Measurements from ENCODE around the gene OR52H1.
A peak's percentile ranks its signal among the peaks of the same experiment; 100 is the strongest.
"Not testable (repeated sequence)": the region's sequence is repeated elsewhere in the genome, so short reads cannot be mapped to it uniquely, and the experiment has no call there.

Gene OR52H1

GRCh38 chr11:5548440-5548839 lies at the start of gene OR52H1:
Gene OR52H1, minus strand, starts transcription at chr11:5548540. Its CDS starts 3,035 bp downstream, at chr11:5545505.
- DNase-seq (ENCODE audit: low read depth): no peak

DNA sequence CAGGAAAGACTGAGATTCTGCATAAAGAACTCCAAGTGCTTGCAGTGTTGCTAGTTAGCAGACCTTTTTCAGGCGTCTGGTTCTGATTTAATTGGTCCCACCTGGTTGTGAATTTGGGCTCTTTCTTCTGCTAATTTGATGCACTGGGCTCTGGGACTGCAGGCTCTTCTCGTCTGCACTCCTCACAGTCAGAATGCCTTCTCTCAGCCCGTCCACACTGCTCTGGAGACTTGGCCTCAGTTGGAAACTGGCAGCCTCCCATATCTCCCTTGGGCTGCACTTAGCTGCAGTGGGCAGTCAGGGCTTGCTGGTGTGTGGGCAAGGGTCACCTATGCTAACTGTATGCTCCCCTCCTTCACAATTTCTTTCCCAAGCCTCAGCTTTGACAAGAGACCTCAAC lies 49.6 kb upstream of the OR52H1 start:
- DNase-seq (ENCODE audit: low read depth): no peak

GRCh38 chr11:5596607-5597201 lies 48.4 kb upstream of the OR52H1 start, which contains the start of gene TRIM6:
Gene TRIM6, plus strand, starts transcription at chr11:5596637. Its CDS starts 261 bp downstream, at chr11:5596898.
- DNase-seq (ENCODE audit: low read depth): peak; percentile 78

GRCh38 chr11:5593146-5593545 lies 44.8 kb upstream of the OR52H1 start:
- no peak for DNase-seq (ENCODE audit: low read depth)

DNA sequence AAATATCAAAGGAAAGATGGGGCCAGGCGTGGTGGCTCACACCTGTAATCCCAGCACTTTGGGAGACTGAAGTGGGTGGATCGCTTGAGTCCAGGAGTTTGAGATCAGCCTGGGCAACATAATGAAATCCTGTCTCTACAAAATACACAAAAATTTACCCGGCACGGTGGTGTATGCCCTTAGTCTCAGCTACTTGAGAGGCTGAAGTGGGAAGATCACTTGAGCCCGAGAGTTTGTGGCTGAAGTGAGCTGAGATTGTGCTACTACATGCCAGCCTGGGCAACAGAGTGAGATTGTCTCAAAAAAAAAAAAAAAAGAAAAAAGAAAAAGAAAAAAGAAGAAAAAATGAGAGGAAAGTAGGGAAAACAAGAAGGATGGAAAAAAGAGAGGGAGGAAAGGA lies 44.3 kb upstream of the OR52H1 start:
- no peak for DNase-seq (ENCODE audit: low read depth)

- no peak for DNase-seq (ENCODE audit: low read depth)
Measured at GRCh38 chr11:5591613-5592012, 43.3 kb upstream of the OR52H1 start.

DNA sequence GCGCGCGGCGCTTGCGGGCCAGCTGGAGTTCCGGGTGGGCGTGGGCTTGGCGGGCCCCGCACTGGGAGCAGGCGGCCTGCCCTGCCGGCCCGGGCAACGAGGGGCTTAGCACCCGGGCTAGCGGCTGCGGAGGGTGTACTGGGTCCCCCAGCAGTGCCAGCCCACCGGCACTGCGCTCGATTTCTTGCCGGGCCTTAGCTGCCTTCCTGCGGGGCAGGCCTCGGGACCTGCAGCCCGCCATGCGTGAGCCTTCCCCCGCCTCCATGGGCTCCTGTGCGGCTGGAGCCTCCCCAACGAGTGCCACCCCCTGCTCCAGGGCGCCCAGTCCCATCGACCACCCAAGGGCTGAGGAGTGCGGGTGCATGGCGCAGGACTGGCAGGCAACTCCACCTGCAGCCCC lies 41.6 kb upstream of the OR52H1 start:
- not testable (repeated sequence) for DNase-seq (ENCODE audit: low read depth)

DNA sequence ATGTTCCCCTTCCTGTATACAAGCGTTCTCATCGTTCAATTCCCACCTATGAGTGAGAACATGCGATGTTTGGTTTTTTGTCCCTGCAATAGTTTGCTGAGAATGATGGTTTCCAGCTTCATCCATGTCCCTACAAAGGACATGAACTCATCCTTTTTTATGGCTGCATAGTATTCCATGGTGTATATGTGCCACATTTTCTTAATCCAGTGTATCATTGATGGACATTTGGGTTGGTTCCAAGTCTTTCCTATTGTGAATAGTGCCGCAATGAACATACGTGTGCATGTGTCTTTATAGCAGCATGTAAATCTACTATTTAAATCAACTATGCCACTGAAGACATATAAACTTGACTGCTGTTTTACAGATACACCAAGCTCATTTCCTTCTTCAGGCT lies 36.1 kb upstream of the OR52H1 start:
- DNase-seq (ENCODE audit: low read depth): not testable (repeated sequence)

GRCh38 chr11:5581014-5581413 lies 32.7 kb upstream of the OR52H1 start:
- DNase-seq (ENCODE audit: low read depth): peak; percentile 87

DNA sequence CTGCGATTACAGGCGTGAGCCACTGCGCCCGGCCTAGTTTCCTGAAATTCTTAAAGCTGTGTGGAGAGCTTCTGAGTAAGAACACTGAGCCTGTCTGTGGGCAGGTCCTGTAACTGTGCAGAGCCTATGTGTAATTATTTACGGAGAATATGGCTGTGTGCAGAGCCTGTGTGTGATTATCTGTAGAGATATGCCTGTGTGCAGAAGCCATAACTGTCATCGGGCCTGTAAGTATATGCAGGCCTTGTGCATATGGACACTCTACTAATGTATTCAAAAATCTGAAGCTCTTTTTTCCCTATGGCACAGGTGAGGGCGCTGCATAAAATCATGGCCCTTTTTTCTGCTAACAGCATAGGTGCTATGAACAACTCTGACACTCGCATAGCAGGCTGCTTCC lies 32.2 kb upstream of the OR52H1 start, which contains the start of gene OR52B6:
OR52B6 (plus strand) TSS at position 301 of the 400 bp plus-strand sequence; CDS start at position 301, 0 bp downstream.
- no peak for DNase-seq (ENCODE audit: low read depth)

- no peak for DNase-seq (ENCODE audit: low read depth)
Measured at GRCh38 chr11:5577101-5577500, 28.8 kb upstream of the OR52H1 start.

- no peak for DNase-seq (ENCODE audit: low read depth)
Measured at GRCh38 chr11:5575152-5575551, 26.8 kb upstream of the OR52H1 start.

DNA sequence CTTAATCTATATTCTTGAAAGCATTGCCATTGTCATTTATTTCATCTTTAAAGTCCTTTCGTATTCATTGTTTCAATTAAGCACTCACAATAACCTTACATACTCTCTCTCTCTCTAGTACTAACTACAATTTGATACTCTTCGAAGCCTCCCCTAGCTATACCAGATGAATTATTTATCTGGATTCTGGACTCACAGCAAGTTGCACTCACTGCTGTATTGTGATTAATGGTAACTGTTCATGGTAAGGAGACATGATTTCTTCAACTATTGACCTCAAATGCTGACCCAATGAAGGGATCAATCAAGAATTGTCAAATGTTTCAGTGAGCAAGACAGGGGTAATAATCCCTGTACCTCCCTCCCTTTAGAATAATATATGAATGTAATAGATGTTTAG lies 26.3 kb upstream of the OR52H1 start:
- no peak for DNase-seq (ENCODE audit: low read depth)

DNA sequence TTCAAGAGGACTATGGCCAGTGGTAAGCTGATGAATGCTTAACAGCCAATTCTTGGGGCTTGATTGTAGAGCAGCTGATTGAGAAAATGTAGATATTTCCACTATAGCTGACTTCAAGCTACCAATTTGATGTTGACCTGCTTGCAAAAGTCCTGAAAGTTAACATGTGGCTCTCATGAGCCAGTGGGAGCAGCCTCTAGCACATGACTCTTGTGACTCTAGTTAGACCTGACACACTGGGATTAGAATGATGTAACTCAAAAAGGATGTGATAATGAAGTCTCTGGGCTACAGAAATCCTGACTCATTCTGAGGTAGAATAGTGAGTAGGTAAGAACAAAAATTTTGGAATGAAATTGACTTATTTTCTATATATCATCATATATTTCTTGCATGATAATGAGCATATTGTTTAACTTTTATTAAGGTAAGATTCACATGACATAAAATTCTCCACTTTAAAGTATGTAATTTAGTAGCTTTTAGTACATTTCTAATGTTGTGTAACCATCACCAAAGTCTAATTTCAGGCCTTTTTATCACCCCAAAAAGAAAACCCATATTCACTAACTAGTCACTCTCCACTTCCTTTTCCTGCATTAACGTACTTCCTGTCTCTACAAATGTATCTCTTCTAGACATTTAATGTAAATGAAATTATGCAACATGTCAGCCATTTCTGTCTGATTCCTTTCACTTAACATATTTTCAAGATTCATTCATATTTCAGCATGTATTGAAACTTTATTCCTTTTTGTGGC lies 16.1 kb upstream of the OR52H1 start:
- no peak for DNase-seq (ENCODE audit: low read depth)

DNA sequence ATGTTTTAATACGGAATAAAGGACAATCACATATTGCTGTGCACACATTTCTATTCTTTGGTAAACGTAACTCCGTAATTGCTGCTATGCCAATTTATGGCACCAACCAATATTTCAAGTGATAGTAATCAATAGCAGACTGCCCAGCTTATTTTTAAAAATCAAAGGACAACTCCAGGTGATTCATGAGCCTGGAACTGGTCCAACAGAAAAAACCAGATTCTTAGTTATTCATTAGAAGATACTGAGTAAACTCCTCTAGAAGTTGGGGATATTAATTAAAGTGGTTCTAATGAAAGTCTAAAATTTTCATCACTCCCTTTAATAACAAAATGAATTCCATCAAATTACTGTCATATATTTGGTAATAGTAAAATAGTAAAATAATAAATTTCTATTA lies 9.4 kb upstream of the OR52H1 start:
- DNase-seq (ENCODE audit: low read depth): no peak

DNA sequence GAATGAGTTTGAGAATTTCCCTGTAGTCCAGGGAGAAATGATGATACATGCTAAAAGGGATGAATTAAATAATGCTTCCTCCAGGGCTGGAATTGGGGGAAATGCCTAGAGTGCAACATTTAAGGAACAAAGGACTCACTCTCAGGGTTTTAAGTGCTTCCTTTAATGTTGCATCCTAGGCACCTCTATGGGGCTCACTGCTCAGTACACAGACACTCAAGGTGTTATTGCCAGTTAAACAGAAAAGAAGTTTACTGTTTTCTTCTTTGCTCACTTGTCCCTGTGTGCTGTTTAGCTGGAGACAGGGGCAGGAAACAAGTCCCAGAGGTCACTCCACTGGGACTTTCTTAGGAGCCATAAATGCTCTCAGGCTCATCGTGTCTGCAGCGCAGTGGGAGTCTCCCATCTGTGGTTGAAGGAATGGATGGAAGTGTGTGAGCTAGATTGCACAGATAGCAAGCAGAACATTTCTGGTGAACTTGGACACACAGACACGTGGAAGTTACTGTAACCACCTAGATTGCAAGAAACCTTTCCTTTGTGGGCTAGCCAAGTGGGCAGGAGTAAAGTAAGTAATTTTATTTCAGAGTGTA lies 8.4 kb upstream of the OR52H1 start:
- DNase-seq (ENCODE audit: low read depth): no peak

GRCh38 chr11:5553343-5553742 lies 5.0 kb upstream of the OR52H1 start:
- DNase-seq (ENCODE audit: low read depth): no peak

DNA sequence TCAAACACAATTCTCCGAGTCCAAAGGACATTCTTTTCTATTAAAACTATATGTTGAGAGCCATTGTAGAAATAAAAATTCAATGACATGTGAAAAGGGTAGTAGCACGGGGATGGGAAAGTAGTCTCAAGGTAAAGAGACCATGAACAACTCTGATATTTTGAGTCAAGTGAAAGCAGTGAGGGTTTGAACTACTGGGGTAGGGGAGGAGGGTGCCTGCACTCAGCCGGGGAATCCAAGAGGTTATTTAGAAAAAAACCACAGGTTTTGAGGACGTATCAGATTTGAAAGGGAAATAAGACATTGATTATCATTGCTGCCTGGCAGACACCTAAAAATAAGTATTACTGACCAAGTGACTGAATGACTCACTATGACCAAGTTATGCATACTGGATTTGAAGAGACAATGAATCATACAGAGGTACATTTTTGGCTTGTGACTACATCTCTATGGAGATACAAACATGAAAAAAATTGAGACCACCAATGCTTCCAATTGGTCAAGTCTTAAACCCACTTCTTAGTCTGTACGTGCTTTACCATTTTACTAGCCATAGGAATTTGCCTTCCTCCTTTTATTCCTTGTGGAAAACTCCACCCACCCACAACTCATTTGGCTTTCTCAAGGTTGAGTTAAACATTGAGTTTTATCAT lies 2.2 kb upstream of the OR52H1 start:
- no peak for DNase-seq (ENCODE audit: low read depth)

DNA sequence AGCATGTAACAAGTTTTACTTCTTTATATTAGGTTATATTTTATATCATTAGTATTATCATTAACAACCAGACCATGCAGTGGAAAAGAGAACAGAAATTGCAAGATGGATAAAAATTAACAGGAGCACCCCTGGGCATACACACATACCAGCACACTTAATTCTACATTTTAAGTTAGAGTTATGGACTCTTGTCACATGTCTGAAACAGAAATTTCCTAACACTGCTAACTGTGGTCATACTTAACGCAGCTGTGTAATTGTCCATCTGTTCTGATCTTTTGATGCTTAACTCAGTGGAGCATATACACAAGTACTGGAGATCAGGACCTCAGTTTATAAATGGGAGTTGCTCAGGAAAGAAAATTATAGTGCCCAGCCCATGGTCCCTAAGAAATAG lies 358 bp downstream of the OR52H1 start:
- DNase-seq (ENCODE audit: low read depth): no peak

DNA sequence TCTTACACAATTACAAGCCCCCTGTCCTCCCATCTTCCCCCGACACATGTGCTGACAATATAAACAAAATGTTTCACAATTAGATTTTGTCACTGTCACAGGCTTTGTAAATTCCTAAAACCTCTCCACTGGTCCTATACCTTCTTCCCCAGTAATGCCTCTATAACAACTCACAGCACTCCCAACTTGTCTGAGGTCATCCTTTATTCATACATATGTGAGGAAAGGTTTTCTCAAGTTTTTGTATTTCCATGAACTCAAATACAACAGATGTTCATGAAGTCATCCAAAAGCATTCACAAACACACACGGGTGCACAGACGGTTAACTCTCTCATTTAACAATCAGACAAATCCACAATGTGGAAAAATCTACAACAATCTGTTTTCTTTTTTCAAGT lies 1.9 kb downstream of the OR52H1 start:
- DNase-seq (ENCODE audit: low read depth): no peak

- no peak for DNase-seq (ENCODE audit: low read depth)
Measured at GRCh38 chr11:5541427-5541826, 6.9 kb downstream of the OR52H1 start.

DNA sequence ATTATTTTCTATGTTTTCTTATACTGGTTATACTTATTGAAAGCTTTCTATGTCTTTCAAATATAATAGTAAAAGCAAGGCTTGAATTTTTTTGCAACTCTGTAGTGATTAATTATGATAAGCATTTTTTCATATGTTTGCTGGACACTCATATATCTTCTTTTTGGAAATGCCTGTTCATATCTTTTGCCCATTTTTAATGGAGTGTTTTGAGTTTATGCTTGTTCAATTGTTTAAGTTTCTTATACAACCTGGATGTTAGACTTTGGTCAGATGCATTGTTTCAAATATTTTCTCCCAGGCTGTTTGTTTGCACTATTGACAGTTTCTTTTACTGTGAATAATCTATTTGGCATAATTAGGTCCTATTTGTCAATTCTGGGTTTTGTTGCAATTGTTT lies 11.9 kb downstream of the OR52H1 start:
- no peak for DNase-seq (ENCODE audit: low read depth)

DNA sequence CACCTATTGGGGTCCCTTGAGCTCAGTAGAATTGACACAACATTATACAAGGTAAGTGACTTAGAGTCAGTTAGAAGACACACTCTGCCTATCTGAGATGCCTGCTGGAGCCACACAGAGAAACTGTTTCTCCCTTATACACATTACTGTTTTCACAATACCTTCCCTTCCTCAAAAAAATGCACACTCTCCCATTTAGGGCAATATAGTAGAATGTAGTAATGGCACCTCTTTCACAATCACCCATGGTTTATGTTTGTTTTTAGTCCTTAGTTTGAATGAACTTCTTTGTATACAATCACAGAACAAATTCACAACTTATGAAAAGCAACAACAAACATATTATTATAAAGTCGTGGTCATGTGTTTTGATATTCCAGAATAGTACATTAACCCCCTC lies 14.3 kb downstream of the OR52H1 start:
- no peak for DNase-seq (ENCODE audit: low read depth)
